Hippocampal formation (tissue), 2 donors: ENCODE results near the gene CBFA2T2.
"Not testable (repeated sequence)": the region's sequence is repeated elsewhere in the genome, so short reads cannot be mapped to it uniquely, and the experiment has no call there.

ENCODE experiments used
- DNase-seq, 2 donors: peaks; one replicate each; lab custom pipeline; 2025; lab: John Stamatoyannopoulos, UW

The CBFA2T2 gene

DNA sequence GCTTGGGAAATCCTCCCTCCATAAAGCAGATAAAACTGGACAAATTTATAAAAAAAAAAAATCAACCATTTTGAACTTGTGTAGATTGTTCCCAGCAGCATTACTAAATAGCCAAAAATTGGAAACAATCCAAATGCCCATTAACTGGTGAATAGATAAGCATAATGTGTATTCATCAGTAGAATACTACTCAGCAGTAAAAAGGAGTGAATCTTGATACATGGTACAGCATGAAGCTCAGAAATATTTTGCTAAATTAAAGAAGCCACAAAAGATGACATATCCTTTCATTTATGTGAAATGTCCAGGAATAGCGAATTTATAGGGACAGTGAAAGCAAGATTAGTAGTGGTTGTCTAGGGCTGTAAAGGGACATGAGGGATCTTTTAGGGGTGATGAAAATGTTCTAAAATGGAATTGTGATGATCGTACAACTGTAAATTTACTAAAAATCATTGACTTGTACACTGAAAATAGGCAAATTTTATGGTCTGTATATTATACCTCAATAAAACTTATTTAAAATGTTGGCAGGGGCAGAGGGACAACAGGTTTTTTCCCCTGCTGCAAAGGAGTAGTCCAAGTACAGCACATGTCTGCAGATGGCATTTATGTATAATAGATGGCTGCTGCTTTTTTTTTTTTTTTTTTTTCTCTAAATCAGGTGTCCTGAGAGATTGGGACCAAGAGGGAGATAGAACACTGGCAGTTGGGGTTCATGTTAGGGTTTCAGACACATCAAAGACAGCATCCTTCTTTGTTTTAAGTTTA, 59.5 kb downstream of the CBFA2T2 start:
- no peak for DNase-seq

DNA sequence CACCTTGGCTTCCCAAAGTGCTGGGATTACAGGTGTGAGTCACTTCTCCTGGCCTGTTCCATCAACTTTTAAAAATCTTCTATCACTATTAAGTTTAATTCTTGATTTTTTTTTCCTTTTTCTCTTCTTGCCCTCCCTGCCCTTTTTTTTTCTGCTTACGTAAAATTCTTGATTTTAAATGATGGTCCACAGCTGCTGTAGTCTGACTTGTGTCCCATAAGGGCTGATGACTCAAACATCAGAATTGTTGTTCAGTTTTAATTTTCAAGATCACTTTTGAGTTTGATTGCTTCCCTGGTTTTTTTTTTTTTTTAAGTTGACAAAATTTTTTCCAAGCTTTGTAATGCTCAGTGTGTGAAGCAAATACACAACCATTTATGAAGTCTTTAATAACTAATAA, 61.9 kb downstream of the CBFA2T2 start:
- DNase-seq: no peak

DNA sequence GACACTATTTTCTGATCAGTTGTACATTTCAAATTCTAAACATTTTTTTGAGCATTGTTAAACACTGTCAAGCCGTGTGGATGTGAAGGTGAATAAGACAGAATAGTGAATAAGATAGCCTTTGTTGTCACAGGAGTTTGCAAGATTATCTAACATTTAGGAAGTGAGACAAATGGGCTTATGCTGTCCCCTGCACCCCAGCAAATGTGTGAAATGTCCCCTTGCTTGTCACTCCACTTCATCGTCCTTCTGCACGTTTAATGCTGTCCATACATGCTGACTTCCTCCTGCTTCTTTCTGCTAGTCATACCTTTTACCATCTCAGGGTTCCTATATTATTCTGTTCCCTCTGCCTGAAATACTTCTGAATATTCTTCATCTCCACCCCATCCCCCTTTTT, 62.6 kb downstream of the CBFA2T2 start:
- no peak for DNase-seq

DNA sequence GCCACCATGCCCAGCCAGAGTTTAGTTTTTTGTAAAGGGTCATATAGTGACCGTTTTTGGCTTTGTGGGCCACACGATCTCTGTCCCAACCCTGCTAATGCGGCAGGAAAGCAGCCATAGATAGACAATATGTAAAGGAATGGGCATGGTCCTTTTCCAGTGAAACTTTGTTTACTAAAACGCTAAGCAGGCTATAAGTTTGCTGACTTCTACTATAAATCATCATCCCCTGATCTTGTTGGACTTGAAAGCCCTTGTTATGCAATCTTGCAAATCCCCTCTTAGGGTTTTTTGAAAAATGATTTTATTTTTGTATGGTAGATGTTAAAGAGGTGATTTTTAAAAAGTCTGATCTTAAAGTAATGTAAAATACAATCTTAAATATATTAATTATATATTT, 63.6 kb downstream of the CBFA2T2 start:
- DNase-seq: no peak

DNA sequence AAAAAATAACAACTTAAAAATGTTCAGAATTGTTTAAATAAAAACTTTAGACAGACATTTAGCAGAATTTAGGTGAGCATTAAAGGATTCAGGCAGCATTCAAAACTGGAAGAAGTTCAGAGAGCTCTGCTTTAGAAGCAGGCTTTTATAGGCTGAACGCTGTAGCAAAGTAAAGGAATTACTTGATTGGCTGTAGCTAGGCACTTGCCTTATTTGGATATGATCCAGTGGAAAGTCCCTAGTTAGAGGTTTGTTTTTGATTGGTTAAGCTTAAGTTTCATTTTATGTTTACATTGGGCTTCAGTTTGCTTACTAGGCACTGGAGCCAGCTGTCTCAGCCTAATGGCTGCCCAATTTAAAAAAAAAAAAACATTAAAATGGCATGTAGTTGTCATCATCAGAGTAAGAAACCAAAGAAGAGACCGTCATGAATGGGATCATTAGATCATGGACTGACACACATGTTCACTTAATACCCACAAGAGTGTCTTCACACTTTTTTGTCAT, 65.1 kb downstream of the CBFA2T2 start:
- no peak for DNase-seq

DNA sequence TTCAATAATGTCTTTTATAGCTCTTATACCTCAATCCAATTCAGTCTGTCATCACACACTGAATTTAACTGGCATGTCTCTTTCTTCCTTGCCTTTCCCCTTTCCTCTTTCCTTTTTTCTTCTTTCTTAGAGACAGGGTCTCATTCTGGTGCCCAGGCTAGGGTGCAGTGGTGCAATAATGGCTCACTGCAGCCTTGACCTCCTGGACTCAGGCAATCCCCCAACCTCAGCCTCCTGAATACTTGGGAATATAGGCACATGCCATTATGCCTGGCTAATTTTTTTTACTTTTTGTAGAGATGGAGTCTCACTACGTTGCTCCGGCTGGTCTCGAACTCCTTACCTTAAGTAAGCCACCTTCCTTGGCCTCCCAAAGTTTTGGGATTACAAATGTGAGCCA, 65.9 kb downstream of the CBFA2T2 start:
- DNase-seq: no peak

DNA sequence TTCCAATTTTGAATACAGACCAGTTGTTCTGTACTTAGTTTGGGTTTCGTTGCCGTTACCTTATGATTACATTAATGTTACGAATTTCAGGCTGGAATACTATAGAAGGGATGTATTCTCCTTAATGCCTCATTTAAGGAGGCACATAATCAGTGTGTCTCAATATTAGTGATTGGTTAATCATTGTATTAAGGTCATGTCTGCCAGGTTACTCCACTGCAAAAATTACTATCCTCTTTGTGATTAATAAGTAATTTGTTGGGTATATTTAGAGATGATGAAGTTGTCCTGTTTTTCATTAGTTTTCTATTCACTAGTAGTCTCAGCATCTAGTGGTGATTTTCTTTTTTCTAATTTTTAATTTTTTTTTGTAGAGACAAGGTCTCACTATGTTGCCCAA, 66.3 kb downstream of the CBFA2T2 start:
- no peak for DNase-seq

DNA sequence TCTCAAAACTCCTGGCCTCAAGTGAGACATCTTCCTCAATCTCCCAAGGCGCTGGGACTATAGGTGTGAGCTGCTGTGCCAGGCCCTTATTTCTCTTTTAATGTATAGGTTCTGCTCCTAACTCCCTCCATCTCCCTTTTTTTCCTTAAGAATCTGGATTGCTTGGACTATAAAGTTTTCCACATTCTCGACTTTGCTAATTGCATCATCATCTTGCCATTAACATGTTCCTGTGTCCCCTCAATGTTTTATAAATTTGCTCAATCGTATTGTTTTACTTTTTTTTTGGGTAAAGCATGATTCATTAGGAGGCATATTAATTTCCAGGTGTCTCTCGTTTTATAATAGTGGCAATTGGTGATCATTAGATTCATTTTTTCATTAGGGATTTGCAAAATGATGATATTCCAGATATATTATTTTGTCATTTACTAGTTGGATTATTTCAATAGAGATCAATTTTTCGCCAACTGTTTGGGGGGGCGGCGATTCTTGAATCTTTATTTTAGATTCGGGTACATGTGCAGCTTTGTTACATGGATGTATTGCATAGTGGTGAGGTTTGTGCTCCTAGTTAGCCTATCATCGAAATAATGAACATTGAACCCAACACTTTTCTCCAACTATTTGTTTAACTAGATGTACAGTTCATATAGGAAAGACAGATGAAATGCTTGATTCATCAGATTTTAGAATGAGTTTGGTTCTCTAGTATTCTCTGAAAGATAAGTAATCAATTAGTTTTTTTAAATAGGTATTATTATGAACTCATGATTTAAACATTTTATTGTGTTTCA, 68.7 kb downstream of the CBFA2T2 start:
- DNase-seq: no peak

DNA sequence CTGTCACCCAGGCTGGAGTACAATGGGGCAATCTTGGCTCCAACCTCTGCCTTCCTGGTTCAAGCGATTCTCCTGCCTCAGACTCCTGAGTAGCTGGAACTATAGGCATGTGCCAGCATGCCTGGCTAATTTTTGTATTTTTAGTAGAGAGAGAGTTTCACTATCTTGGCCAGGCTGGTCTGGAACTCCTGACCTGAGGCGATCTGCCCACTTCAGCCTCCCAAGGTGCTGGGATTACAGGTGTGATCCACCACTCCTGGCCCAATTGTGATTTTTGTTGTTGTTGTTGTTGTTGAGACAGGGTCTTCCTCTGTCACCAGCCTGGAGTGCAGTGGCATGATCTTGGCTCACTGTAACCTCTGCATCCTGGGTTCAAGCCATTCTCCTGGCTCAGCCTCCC, 69.3 kb downstream of the CBFA2T2 start:
- DNase-seq: no peak

DNA sequence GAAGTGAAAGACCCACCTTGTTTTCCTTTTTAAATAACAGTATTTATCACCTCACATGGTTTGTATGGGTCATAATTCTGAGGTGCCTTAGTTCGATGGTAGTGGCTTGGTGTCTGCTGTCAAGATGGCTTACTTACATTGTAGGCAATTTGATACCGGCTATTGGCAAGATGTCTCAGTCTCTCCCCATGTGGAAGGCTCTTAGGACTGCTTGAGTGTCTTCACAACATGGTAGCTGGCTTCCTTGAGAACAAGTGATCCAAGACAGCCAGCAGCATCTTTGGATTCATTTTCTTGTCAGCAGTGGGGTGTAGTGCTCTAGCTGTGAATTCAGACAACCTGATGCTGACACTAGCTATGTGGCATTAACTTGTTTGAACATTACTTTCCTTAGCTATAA, 70.1 kb downstream of the CBFA2T2 start:
- DNase-seq: no peak

DNA sequence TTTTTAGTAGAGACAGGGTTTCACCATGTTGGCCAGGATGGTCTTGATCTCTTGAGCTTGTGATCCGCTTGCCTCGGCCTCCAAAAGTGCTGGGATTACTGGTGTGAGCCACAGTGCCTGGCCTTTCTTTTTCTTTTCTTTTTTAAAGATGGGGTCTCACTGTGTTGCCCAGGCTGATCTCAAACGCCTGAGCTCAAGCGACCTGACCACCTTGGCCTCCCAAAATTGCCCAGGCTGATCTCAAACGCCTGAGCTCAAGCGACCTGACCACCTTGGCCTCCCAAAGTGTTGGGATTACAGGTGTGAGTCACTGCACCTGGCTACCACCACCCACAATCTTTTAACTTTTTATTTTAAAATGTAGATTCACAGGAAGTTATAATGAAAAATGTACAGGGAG, 71.2 kb downstream of the CBFA2T2 start:
- DNase-seq: not testable (repeated sequence)

DNA sequence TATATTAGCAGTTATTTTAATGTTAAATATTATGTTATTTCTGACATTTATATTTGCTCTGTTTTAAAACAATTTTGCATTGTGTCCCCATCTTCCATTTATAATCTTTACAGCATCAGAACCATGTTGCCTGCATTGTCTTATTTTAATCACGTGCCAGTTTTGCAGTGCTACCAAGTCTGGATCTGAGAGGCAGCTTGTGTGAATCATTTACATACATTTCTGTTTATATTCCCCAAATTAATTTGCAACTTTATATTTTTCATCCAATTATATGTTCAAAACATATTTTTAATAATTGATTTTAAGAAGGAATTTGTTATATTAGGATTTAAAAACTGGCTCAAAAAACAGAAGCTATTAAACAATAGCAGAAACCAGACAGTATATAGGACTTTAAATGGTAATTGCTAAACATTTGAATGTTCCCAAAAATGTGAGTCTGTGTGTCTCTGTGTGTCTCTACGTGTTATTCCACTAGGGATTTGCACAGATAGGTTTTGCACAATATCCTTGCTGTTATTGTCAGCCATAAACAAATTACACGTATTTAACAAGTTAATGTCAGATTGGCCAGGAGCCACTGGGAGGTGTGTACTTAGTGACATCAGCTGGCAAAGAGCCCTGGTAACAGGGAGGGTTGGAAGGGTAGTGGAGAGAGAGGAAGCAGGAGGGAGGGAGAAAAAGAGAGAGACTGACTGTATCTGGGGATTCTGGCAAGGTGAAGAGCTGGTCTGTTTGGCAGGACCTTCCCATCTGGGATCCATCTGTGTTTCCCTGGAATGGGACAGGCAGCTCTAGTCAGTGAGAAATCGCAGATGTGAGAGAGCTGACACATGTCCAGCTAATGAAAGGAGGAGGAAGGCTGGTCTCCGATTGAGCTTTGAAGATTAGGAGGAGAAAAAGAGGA, 72.1 kb downstream of the CBFA2T2 start:
- DNase-seq: peak; percentile 28 to 44

DNA sequence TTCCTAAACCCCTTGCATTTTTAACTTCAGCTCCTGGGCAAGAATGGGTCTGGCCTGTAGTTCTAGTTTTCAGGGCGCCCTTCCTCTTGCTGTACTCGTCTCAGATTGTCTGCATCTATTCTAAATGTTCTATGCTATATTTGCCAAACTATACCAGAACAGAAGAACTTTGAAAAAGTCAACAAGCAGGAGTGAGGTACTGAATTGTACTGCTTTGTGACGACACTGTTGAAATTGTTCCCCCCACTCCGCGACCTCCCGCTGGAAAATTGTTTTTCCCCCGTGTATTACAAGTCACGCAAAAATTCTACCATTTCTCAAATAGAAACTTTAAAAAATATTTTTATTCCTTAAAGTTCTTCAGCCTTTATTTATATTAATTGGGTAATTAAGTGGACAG, 73.9 kb downstream of the CBFA2T2 start:
- DNase-seq: no peak

DNA sequence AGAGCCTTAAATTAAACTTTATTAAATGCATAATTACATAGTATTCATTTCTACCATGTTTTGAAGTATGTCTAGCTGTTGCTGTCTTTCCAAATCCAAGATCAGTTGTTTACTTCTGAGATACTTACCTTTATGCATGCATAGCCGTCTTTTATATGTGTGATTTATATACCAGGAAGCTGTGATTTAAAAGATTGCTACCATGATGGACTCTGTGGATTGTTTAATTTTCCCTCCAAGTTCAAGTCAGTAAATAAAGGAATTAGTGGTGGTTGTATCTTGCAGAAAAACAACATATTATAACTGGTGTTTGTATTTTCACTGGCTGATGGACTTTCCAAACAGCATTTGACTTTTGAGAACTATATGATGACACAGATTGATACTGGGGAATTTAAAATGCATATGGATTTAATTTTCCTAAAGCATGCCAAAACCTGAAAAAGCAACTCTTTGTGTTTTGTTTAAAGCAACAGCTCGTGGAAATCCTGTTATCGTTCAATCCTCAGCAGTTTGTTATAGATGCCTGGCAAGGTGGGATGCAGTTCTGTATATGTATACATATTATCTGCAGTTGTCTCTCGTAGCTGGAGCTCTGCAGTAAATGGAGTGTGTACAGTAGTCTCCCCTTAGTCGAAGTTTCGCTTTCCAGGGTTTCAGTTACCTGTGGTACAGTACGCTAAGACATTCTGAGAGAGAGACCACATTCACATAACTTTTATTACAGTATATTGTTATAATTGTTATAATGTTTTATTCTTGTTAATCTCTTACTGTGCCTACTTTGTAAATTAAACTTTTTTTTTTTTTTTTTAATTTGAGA, 77.1 kb downstream of the CBFA2T2 start:
- DNase-seq: no peak

DNA sequence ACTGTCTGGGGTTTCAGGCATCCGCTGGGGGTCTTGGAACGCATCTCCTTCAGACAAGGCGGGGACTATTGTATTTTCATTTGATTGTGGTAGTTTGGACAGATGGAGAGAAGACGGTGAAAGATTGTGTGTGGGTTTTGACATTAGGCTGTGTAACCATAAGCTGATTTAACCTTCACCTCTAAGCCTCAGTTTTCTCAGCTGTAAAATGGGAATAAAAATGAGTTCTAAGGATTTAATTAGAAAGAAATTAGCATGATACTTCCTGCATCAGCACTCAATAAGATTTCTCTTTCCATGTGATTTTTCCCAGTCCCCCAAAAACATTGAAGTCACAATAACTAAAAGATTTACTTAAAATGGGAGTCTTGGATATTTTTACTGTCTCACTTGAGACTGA, 78.1 kb downstream of the CBFA2T2 start:
- DNase-seq: no peak

DNA sequence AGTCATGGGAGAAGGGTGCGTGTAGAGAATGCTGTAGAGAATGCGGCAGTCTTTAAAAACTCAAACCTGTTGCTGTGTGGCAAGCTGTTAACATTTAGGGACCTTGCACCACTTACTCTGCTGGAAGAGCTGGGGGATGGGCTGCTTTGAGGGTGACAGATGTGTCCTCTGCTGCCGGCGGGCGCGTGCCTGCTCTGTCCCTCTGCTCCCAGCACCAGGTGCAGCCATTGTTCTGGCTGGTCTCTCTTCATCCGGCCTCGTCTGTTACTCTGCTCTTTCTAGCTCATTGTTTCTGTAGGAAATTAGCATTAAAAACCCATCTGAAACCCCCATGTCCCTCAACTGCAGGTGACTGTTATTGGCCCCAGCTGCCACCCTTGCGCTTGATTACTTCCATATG, 78.5 kb downstream of the CBFA2T2 start:
- peak; percentile 51 to 64 for DNase-seq

DNA sequence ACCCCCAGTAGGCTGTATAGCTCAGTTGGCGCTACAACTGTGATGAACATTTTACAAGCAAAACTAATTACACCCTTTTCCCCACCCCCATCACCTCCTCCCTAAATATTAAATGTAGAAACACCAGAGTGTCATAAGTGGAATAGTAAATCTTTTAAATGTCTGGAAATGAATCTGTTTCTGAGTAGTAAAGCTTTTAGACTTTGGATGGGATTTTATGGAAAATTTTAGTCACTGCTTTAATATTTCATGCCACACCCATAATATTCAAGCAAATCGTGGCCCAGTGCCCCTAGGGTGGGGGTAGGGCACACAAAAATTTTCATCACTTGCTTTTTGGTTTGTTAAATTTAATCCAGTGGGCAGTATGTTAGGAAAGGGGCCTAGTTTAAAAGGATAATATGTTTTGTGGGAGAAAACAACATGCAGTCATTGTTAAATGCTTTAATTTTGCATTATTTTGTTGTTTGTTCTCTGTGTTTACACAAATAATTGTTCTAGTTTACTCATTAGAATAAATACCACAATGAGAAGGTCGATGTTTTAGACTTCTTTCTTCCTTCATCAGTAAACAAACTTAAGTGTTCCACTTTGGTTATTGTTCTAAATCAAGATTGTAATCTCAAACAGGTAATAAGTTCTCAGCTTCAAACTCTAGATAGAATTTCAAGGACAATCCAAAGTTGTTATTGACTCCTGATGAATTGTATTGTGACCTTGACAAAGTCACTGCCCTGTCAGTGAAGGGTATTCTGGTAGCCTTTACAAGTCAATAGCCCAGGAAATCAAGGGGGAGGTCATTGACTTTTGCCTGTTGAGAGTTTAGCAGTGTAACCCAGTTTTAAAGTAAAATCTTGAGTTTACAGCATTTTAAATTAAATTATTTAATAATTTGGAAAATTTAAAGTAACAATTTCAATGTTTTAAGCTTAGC, 79.2 kb downstream of the CBFA2T2 start:
- DNase-seq: no peak

DNA sequence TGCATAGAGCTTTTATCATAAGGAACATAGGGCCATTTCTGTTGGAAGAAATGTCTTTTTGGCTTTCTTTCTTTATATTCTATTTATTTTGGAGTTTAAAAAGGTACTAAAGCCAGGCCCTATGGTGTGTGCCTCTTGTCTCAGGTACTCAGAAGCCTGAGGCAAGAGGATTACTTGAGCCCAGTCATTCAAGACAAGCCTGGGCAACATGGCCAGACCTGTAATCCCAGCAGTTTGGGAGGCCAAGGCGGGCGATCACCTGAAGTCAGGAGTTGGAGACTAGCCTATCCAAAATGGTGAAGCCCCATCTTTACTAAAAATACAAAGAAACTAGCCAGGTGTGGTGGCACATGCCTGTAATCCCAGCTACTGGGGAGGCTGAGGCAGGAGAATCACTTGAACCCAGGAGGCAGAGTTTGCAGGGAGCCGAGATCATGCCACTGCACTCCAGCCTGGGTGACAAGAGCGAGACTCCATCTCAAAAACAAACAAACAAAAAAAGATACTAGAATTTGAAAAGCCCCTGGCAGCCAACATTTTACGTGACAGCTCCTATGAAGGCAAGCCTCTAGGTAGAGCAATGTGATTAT, 80.0 kb downstream of the CBFA2T2 start:
- no peak for DNase-seq

DNA sequence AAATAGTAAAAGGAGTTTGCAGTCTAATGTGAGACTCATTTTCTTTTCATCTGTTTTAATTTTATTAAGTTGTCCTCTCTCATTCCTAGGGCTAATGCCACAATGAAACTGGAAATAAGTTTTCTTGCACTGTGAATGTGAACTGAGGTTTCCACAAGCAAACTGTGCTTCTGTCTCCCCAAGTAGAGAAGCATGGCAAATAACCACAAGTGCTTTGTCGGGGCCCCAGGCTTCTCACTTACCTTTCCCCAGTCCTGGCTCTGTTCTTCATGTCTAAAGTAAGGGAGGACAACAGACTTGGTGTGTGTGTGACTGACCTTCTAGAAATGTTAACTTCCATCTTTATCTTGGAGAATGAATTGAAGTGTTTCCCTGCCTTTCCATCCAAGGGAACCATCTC, 80.8 kb downstream of the CBFA2T2 start:
- no peak for DNase-seq

DNA sequence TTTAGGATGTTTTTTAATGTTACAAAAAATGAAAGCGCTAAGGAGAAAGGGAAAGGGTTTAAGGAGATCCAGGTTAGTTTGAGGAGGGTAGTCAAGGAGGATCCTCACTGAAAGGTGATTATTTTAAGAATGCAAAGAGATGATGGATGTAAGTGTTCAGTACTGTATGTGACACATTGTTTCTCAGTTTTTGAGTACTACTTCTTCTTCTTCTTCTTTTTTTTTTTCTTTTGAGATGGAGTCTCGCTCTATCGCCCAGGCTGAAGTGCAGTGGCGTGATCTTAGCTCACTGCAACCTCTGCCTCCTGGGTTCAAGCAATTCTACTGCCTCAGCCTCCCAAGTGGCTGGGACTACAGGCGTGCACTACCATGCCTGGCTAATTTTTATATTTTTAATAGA, 83.4 kb downstream of the CBFA2T2 start:
- not testable (repeated sequence) for DNase-seq
